Daoy (cell line): Measurements from ENCODE around the gene CFAP58. TPM values are rescaled to one million over a fixed set of nuclear protein-coding genes. Genes with fewer than 3 reads are reported as not detected.

Experiments used
- DNase-seq: peaks from one replicate; pipeline ENCODE4 v3.0.0-alpha.2; 2015; ENCODE audit warnings: low read depth
- total RNA-seq: library from RNA; depleted of rRNA; stranded (reverse); fragments of >200 nt; shearing (Covaris generic); gene quantifications from 2 replicates; pipeline ENCODE4 v1.2.3, GENCODE V29; 2014; rRNA removed

CFAP58 gene, protein sequence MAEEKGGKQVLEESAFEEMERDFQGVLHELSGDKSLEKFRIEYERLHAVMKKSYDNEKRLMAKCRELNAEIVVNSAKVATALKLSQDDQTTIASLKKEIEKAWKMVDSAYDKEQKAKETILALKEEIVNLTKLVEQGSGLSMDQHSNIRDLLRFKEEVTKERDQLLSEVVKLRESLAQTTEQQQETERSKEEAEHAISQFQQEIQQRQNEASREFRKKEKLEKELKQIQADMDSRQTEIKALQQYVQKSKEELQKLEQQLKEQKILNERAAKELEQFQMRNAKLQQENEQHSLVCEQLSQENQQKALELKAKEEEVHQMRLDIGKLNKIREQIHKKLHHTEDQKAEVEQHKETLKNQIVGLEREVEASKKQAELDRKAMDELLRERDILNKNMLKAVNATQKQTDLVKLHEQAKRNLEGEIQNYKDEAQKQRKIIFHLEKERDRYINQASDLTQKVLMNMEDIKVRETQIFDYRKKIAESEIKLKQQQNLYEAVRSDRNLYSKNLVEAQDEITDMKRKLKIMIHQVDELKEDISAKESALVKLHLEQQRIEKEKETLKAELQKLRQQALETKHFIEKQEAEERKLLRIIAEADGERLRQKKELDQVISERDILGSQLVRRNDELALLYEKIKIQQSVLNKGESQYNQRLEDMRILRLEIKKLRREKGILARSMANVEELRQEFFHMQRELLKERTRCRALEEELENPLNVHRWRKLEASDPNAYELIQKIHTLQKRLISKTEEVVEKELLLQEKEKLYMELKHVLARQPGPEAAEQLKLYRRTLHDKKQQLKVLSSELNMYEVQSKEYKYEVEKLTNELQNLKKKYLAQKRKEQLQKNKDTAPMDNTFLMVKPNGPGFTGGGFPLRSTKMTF
- total RNA-seq: 0.06 TPM in 2 replicates

- peak; percentile 80 for DNase-seq
Measured at GRCh38 chr10:104353325-104354048, at the start of gene CFAP58. CFAP58 (plus strand) TSS chr10:104353833; CDS start chr10:104353898, 65 bp downstream.

GRCh38 chr10:104304356-104304745, 49.3 kb upstream of the CFAP58 start:
- no peak for DNase-seq

- DNase-seq: no peak
Measured at GRCh38 chr10:104304927-104305326, 48.7 kb upstream of the CFAP58 start.

GRCh38 chr10:104306897-104307296, 46.7 kb upstream of the CFAP58 start:
- no peak for DNase-seq

DNA sequence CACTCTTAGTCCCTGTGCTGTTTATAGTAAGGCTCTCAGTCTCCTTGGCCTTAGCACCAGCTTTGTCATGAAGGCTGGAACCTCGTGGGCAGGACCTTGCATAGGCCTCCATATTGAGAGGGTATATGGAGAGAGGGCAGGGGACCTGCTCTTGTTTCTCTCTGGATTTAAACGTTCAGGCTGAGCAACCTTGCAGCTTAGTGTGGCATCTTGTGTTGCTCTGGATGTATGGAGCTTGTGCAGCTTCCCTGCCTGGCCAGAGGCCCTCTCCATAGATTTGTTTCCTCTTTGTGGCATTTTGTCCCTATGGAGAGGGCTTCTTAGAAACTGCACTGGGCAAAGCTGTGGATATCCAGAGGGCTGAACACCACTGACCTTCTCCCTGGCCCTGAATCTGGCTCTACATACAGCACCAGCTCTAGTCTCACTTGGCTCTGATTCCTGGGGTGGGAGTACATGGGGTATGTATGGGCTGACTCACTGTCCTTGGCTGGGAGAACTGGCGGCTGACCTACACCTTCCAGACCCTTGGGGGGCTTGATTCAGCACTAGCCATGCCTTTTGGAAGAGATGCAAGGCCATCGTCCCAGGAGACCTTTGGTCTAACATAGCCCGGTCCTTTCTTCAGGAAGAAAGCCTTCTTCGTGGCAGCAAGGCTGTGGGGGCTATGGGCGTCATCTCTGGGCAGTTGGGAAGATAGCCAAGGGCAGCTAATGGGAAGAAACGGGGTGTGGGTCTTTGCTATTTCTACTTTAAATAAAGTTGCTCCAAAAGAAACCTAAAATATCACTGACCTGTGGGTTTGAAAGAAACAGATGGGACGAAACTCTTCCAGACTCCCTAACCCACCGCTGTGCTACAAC, 45.8 kb upstream of the CFAP58 start:
- DNase-seq: no peak

GRCh38 chr10:104308439-104308903, 45.2 kb upstream of the CFAP58 start:
- no peak for DNase-seq

- DNase-seq: peak; percentile 81
Measured at GRCh38 chr10:104309980-104310978, 43.4 kb upstream of the CFAP58 start.

DNA sequence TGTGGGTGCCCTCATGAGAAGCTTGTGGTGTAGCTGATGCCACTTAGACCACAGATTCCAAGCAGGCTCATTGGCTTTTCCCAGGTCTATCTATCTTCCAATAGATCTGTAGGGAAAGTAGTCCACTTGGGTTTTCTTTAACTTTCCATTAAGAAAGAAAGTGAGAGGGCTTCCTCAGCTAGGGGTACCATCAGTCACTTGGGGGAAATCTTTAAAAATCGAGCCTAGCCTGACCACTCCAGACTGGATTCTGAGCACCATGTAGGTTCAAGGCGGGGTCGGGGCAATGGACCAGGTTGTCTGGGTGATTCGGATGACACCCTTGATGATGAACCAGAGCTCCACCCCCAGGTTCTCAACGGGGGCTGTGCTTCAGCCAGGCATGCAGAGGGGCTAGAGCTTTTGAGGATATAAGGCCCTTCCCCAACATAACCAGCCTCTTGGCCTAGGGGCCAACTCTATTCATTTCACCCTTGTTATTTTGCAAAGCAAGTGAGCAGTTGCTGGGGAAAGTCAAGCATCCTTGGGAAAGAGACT, 42.4 kb upstream of the CFAP58 start:
- DNase-seq: no peak

DNA sequence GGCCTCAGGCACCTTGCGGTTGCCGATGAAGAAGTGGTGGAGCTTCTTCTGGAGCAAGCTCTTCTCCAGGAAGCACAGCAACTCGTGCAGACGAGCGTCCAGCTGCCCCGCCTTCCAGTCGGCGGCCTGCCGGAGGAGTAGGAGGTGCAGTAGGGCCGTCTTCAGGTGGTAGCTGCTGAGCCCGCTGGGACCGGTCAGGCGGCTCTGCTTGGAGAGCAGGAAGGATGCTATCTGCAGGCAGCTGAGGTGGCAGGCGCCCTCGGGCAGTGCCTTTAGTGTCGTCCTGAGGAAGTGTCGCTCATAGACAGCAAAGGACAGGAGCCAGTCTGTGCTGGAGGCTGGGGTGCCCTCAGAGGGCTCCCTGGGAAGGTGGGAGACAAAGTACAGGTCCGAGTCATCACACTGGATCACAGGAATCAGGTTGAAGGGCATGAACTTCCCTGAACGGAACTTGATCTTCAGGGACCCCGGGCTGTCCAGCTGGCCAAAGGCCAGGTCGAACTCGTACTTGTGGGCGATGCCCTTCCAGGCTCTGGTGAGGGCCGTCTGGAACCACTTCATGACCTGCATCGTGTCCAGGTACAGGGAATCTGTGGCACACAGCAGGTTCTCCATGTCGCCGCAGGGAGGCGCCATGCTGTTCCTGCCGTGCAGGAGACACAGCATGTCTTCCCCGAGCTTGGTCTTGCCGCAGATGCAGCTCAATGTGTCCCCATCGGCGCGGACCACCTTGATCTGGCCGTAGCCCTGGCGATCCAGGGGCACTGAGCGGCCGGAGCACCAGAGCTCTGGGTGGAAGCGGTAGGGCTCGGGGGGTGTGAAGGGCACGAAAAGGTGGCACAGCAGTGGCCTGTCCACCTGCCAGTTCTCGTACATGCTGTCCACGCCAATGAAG, 38.8 kb upstream of the CFAP58 start:
- DNase-seq: no peak

GRCh38 chr10:104315486-104315921, 38.1 kb upstream of the CFAP58 start:
- DNase-seq: no peak

DNA sequence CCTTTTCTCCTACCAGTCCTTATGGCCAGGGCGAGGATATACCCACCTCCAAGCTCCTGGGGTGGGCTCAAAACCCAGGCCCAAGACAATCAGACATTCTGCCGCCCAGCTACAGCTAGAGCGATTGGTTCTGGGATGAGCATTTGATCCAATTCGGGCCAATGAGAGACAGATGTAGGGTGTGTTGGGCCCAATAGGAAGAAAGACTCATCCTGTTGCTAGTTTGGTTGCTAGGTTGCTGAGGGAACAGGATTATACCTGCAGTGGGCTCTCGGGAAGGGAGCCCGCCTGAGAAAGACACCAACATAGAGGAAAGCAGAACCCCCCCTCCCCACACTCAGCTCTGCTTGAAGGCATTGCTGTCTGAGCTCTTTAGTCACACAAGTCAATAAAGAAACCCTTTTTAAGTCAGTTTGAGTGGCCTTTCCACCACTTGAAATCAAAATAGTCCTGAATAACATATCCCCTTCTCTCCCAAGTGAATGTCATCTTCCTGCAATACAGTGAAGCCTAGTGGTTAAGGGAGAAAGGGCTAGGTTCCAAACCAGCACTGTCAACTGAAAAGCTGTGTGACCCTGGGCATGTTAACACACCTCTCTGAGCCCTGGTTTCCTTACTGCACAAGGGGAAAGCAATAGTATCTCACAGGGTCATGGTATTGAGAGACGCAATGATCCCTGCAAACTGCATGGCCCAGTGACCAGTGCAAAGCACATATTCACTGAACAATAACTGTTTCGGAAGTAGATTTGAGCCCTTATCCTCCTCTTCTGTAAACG, 37.1 kb upstream of the CFAP58 start:
- no peak for DNase-seq

GRCh38 chr10:104317269-104317710, 36.3 kb upstream of the CFAP58 start:
- no peak for DNase-seq

- DNase-seq: no peak
Measured at GRCh38 chr10:104317726-104318299, 35.8 kb upstream of the CFAP58 start.

GRCh38 chr10:104318326-104318725, 35.3 kb upstream of the CFAP58 start:
- DNase-seq: no peak

- no peak for DNase-seq
Measured at GRCh38 chr10:104318810-104319741, 34.6 kb upstream of the CFAP58 start.

GRCh38 chr10:104321226-104321625, 32.4 kb upstream of the CFAP58 start:
- DNase-seq: no peak
